Sigmoid colon (tissue), 4 donors: ENCODE results near the gene KCNG1.

Experiments used
- CTCF ChIP-seq, 4 experiments: fragments of 450-650 bp in 3 of 4; fragments of 200-600 bp in 1 of 4; IDR thresholded peaks; one replicate each; pipeline ENCODE4 v1.5.1; 2016 to 2019; ENCODE audit warnings: antibody characterized with exemption in 4 of 4, mild to moderate bottlenecking in 3 of 4, moderate library complexity in 2 of 4
- POLR2AphosphoS5 ChIP-seq, 4 donors: sonication (generic); formaldehyde crosslinking; IDR thresholded peaks; one replicate each; pipeline ENCODE4 v1.6.1; 2017; ENCODE audit warnings: antibody characterized with exemption in 4 of 4

GRCh38 chr20:51036226-51036625, 13.3 kb upstream of the KCNG1 start:
- TF ChIP-seq POLR2AphosphoS5 (IDR thresholded peaks at IDR 0.05) (no peak), CTCF (IDR thresholded peaks at IDR 0.05) (no peak)
